OCI-LY1 (cell line): Measurements from ENCODE around the gene PLD6.

ENCODE experiments used
- CTCF ChIP-seq: fragments of 200-600 bp; sonication (generic), shearing (Covaris generic); IDR thresholded peaks from 2 replicates; pipeline ENCODE4 v1.5.1; 2017; ENCODE audit warnings: mild to moderate bottlenecking, antibody characterized with exemption, low read length, moderate library complexity, mixed read lengths
- EZH2 ChIP-seq: fragments of 200-600 bp; sonication (generic), shearing (Covaris generic); IDR thresholded peaks from 2 replicates; pipeline ENCODE4 v1.8.0; 2017; ENCODE audit warnings: borderline replicate concordance, mixed run types, mild to moderate bottlenecking, antibody characterized with exemption, low read length, moderate library complexity, mixed read lengths

- no peak for TF ChIP-seq CTCF
- no peak for TF ChIP-seq EZH2
Measured at GRCh38 chr17:17182598-17183136, 23.5 kb downstream of the PLD6 start.
